ENCODE results near the gene TFB1M. TPM values are rescaled to one million over a fixed set of nuclear protein-coding genes. Genes with fewer than 3 reads are reported as not detected.

TFB1M gene
- total RNA-seq, 4 donors from 2014 or later: 11.4 to 26.4 (median 13.3) TPM

DNA sequence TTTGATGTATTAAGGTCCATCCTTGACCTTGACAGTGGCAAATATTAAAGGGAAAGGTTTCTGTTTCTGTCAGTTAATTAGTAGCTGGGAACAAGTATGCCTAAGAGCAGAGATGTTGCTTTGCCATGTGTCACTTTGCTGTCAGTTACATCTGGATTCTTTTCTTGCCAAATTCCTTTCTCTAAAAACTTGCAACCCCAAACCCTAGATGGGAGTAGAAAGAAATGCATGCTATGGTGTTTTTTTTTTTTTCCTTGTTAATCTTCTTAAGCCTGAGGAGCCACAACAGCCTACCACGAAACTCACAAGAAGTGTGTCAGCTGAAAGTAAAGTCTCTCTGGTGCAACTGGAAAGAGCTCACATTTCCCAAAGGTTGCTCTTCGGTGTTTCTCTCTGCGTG lies 68.5 kb downstream of the TFB1M start:
- Histone ChIP-seq H3K36me3 (peaks cover 0 to 23% (median 0%) of the 10 kb centered on the region in 3 donors), H3K4me1 (no peaks in the 10 kb centered on the region), H3K27ac (no peak overlapping the region), H3K27me3 (no peaks in the 10 kb centered on the region), H3K4me3 (no peak overlapping the region), H3K9me3 (no peaks in the 10 kb centered on the region)
- DNase-seq: no peak
- TF ChIP-seq POLR2A (IDR thresholded peaks at IDR 0.05): no peak
- TF ChIP-seq, protein P1, sequence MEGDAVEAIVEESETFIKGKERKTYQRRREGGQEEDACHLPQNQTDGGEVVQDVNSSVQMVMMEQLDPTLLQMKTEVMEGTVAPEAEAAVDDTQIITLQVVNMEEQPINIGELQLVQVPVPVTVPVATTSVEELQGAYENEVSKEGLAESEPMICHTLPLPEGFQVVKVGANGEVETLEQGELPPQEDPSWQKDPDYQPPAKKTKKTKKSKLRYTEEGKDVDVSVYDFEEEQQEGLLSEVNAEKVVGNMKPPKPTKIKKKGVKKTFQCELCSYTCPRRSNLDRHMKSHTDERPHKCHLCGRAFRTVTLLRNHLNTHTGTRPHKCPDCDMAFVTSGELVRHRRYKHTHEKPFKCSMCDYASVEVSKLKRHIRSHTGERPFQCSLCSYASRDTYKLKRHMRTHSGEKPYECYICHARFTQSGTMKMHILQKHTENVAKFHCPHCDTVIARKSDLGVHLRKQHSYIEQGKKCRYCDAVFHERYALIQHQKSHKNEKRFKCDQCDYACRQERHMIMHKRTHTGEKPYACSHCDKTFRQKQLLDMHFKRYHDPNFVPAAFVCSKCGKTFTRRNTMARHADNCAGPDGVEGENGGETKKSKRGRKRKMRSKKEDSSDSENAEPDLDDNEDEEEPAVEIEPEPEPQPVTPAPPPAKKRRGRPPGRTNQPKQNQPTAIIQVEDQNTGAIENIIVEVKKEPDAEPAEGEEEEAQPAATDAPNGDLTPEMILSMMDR (IDR thresholded peaks at IDR 0.05): no peak

DNA sequence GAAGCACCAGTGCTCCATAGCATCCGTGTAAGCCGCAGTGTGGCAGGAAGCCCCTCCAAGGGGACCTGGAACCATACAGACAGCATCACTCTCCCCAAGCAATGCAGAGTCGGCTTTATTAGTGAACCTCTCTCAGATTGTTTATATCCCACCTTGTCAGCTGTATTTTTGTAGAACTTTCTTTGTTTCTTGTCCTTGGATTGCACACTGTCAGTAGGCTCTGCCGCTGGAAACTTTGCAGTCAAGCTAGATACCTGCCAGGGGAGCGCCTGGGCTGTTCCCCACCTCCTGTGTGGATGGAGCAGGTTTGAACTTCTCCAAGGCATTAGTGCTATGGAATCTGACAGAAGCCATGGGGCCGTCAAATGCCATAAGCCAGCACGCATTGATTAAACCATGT lies 69.1 kb downstream of the TFB1M start:
- Histone ChIP-seq H3K4me3 (no peak overlapping the region), H3K9me3 (no peaks in the 10 kb centered on the region), H3K36me3 (peaks cover 0 to 25% (median 0%) of the 10 kb centered on the region in 3 donors), H3K27me3 (no peaks in the 10 kb centered on the region), H3K4me1 (no peaks in the 10 kb centered on the region), H3K27ac (no peak overlapping the region)
- no peak for DNase-seq
- no peak for TF ChIP-seq POLR2A (IDR thresholded peaks at IDR 0.05)
- TF ChIP-seq, protein P1 (IDR thresholded peaks at IDR 0.05): no peak

DNA sequence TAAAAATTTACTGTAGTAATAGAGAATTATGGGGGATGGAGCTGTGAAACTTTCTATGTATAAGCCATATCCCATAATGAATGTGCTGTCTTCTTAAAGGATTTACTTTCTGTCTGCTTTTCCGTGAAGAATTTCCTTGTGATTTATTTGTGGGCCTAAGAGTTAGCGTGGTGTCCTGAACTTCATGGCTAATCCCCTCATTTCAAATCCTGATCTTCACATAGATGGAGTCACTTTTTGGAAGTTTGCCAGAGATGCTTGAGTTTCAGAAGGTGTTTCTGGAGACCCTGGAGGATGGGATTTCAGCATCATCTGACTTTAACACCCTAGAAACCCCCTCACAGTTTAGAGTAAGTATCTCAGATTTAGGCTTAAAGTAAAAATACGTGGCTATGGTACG lies 69.8 kb downstream of the TFB1M start:
- no peaks in the 10 kb centered on the region for H3K4me1 ChIP-seq
- no peak overlapping the region for H3K27ac ChIP-seq
- TF ChIP-seq, protein P1 (IDR thresholded peaks at IDR 0.05): no peak
- TF ChIP-seq POLR2A (IDR thresholded peaks at IDR 0.05): no peak
- H3K9me3 ChIP-seq: no peaks in the 10 kb centered on the region
- H3K27me3 ChIP-seq: no peaks in the 10 kb centered on the region
- H3K36me3 ChIP-seq: peaks cover 0 to 28% (median 0%) of the 10 kb centered on the region in 3 donors
- DNase-seq: no peak
- H3K4me3 ChIP-seq: no peak overlapping the region

DNA sequence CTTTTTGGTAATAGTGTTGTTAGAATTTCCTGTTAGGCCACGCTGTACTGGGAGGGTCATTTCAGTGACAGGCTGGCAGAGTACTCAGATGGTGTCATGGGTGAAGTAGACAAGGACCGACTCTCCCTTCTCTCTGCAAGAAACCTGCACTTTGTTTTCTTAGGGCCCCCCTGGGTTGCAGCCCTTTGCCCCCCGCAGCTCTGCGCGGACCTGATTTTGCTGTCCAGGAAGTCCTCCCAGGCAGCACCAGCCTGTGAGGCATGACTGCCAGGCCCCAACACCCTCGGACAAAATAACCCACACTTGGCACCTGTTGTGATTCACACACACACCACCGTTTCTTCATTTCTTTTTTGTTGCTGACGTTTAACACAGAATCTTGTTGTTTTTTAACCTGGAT lies 72.3 kb downstream of the TFB1M start:
- Histone ChIP-seq H3K36me3 (peaks cover 0 to 37% (median 0%) of the 10 kb centered on the region in 3 donors), H3K4me3 (no peak overlapping the region), H3K9me3 (no peaks in the 10 kb centered on the region), H3K27me3 (no peaks in the 10 kb centered on the region), H3K27ac (no peak overlapping the region), H3K4me1 (no peaks in the 10 kb centered on the region)
- TF ChIP-seq POLR2A (IDR thresholded peaks at IDR 0.05): no peak
- TF ChIP-seq, protein P1 (IDR thresholded peaks at IDR 0.05): no peak
- no peak for DNase-seq

DNA sequence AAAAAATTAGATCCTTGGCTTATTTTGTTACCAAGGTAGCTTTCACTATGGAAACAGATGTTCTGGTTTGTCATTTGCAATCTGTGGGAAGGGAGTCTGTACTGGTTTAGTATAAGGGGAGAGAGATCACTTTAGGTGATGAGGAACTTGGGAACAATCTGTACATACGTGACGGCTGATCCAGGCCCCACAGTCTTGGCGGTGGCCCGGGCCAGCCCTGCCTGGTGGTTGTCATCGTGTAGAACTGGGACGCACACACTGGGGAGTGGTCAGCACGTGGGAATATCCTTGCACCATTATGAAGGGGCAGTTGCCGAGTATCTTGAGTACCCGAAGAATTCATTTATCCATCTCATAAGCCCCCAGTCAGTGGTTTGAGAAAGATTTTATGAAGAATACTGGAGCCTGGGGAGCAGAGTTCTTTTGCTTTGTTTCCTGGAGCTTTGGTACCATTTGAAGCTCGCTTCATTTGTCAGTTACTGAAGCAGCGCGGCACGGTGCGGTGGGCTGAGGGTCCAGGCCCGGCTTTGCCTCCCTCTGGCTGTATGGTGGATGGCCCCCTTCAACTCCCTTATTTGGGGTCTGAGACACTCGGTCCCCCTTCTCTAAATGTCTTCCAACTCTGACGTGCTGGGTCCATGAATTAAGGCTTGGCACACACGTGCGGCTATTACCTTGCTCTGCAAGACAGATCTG lies 73.2 kb downstream of the TFB1M start:
- H3K4me3 ChIP-seq: no peak overlapping the region
- no peak overlapping the region for H3K27ac ChIP-seq
- no peak for DNase-seq
- no peak for TF ChIP-seq POLR2A (IDR thresholded peaks at IDR 0.05)
- no peaks in the 10 kb centered on the region for H3K9me3 ChIP-seq
- H3K36me3 ChIP-seq: peaks cover 0 to 29% (median 0%) of the 10 kb centered on the region in 3 donors
- H3K27me3 ChIP-seq: no peaks in the 10 kb centered on the region
- no peaks in the 10 kb centered on the region for H3K4me1 ChIP-seq

DNA sequence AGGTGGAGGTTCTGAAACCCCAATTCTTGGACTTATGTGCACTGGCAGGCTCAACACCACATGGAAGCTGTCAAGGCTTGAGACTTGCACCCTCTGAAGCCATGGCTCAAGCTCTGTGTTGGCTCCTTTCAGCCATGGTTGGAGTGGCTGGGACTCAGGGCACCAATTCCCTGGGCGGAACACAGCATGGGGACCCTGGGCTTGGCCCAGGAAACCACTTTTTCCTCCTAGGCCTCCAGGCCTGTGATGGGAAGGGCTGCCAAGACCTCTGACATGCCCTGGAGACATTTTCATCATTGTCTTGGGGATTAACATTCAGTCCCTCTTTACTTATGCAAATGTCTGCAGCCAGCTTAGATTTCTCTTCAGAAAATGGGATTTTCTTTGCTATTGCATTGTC lies 76.7 kb downstream of the TFB1M start:
- Histone ChIP-seq H3K4me3 (no peak overlapping the region), H3K9me3 (no peaks in the 10 kb centered on the region), H3K4me1 (no peaks in the 10 kb centered on the region), H3K27me3 (no peaks in the 10 kb centered on the region), H3K36me3 (peaks cover 0 to 23% (median 0%) of the 10 kb centered on the region in 3 donors), H3K27ac (no peak overlapping the region)
- no peak for DNase-seq
- TF ChIP-seq POLR2A (IDR thresholded peaks at IDR 0.05): no peak
- TF ChIP-seq, protein P1 (IDR thresholded peaks at IDR 0.05): no peak
